ENCODE results near the gene CS.
A peak's percentile ranks its signal among the peaks of the same experiment; 100 is the strongest.
"Not testable (repeated sequence)": the region's sequence is repeated elsewhere in the genome, so short reads cannot be mapped to it uniquely, and the experiment has no call there.

Gene CS

GRCh38 chr12:56274299-56274698, 25.8 kb downstream of the CS start:
- DNase-seq: no peak

- DNase-seq: not testable (repeated sequence)
Observed at GRCh38 chr12:56272468-56272867, 27.7 kb downstream of the CS start.

- DNase-seq: no peak
Observed at GRCh38 chr12:56271031-56271430, 29.1 kb downstream of the CS start.

- DNase-seq: no peak
Observed at GRCh38 chr12:56267443-56268071, 32.6 kb downstream of the CS start.

- peak; percentile 68 for DNase-seq
Observed at GRCh38 chr12:56266693-56267442, 33.3 kb downstream of the CS start, which contains the start of gene COQ10A. TSS of gene COQ10A (plus strand) at chr12:56266942. CDS start at chr12:56267119, 177 bp downstream.

- DNase-seq: not testable (repeated sequence)
Observed at GRCh38 chr12:56266068-56266692, 34.0 kb downstream of the CS start.

- not testable (repeated sequence) for DNase-seq
Observed at GRCh38 chr12:56262955-56263354, 37.2 kb downstream of the CS start.

- no peak for DNase-seq
Observed at GRCh38 chr12:56261503-56262232, 38.5 kb downstream of the CS start.

- no peak for DNase-seq
Observed at GRCh38 chr12:56260921-56261320, 39.2 kb downstream of the CS start.

- DNase-seq: no peak
Observed at GRCh38 chr12:56260380-56260779, 39.8 kb downstream of the CS start.

- DNase-seq: no peak
Observed at GRCh38 chr12:56258820-56259183, 41.3 kb downstream of the CS start.

- peak; percentile 27 for DNase-seq
Observed at GRCh38 chr12:56258068-56258819, 41.9 kb downstream of the CS start, which contains the start of gene ANKRD52. TSS of gene ANKRD52 (minus strand) at chr12:56258384. CDS start at chr12:56258269, 115 bp downstream.

GRCh38 chr12:56257491-56258067, 42.6 kb downstream of the CS start:
- no peak for DNase-seq

- DNase-seq: no peak
Observed at GRCh38 chr12:56257071-56257470, 43.1 kb downstream of the CS start.

GRCh38 chr12:56256326-56256960, 43.7 kb downstream of the CS start:
- no peak for DNase-seq

GRCh38 chr12:56255671-56256070, 44.5 kb downstream of the CS start:
- DNase-seq: no peak

GRCh38 chr12:56253091-56253490, 47.0 kb downstream of the CS start:
- no peak for DNase-seq

- DNase-seq: no peak
Observed at GRCh38 chr12:56252649-56253048, 47.5 kb downstream of the CS start.

GRCh38 chr12:56248711-56249110, 51.4 kb downstream of the CS start:
- no peak for DNase-seq

- DNase-seq: no peak
Observed at GRCh38 chr12:56247923-56248322, 52.2 kb downstream of the CS start.

GRCh38 chr12:56244494-56244893, 55.6 kb downstream of the CS start:
- no peak for DNase-seq

GRCh38 chr12:56243731-56244181, 56.4 kb downstream of the CS start:
- DNase-seq: no peak
